Thyroid gland (tissue), 4 donors: ENCODE measurements around the gene SEC22A. TPM values are rescaled to one million over a fixed set of nuclear protein-coding genes. Genes with fewer than 3 reads are reported as not detected.

Experiments used
- DNase-seq, 2 donors: peaks; one replicate each; pipeline ENCODE4 v3.0.0-alpha.2; 2019
- H3K27ac ChIP-seq, 3 donors: fragments of 200-600 bp; sonication (generic); 1 replicate in 2 of 3; 2 replicates in 1 of 3; pipeline ENCODE4 v1.5.1; 2016 to 2019; ENCODE audit warnings: mild to moderate bottlenecking in 1 of 3, moderate library complexity in 1 of 3
- H3K27me3 ChIP-seq: fragments of 200-600 bp; sonication (generic); one replicate; pipeline ENCODE4 v1.5.1; 2019
- H3K36me3 ChIP-seq, 2 donors: fragments of 200-600 bp; sonication (generic); one replicate each; pipeline ENCODE4 v1.5.1; 2016 to 2019
- H3K4me1 ChIP-seq, 2 donors: fragments of 200-600 bp; sonication (generic); one replicate each; pipeline ENCODE4 v1.5.1; 2017 to 2019
- H3K4me3 ChIP-seq, 3 donors: fragments of 200-600 bp; sonication (generic); replicated peaks in 1 of 3; 1 replicate in 2 of 3; 2 replicates in 1 of 3; pipeline ENCODE4 v1.5.1; 2016; ENCODE audit warnings: mild to moderate bottlenecking in 1 of 3
- H3K9me3 ChIP-seq: fragments of 200-600 bp; sonication (generic); one replicate; pipeline ENCODE4 v1.5.1; 2017
- CTCF ChIP-seq, 6 experiments: fragments of 200-600 bp in 3 of 6; fragments of 450-650 bp in 3 of 6; sonication (generic) in 3 of 6; IDR thresholded peaks; one replicate each; pipeline ENCODE4 v1.5.1; 2016 to 2019; ENCODE audit warnings: antibody characterized with exemption in 6 of 6, mild to moderate bottlenecking in 2 of 6, inconsistent platforms in 1 of 6, moderate library complexity in 1 of 6
- POLR2A ChIP-seq, 2 donors: fragments of 450-650 bp; IDR thresholded peaks; one replicate each; pipeline ENCODE4 v1.6.1; 2017; ENCODE audit warnings: antibody characterized with exemption in 2 of 2, mild to moderate bottlenecking in 2 of 2, moderate library complexity in 1 of 2
- WGBS, 2 donors: methylation state at CpG; one replicate each; pipeline ENCODE4 v1.1.5; 2017; 5-methylcytosine and 5-hydroxymethylcytosine counted together
- intact Hi-C: fragments of 100-400 bp; cut with DNase I; formaldehyde crosslinking; loops from one replicate; pipeline ENCODE4 v1.15.1; 2023
- total RNA-seq, 4 donors: library from RNA; depleted of rRNA; stranded (reverse); fragments of >200 nt; gene quantifications; one replicate each; pipeline ENCODE4 v1.2.3, GENCODE V29; 2016

The SEC22A gene
- total RNA-seq, 4 donors from 2014 or later: 22.4 to 45.2 (median 33.6) TPM

- Histone ChIP-seq H3K9me3 (no peaks in the 10 kb centered on the region), H3K4me3 (no peak overlapping the region), H3K27me3 (no peaks in the 10 kb centered on the region), H3K27ac (no peak overlapping the region), H3K36me3 (peaks cover 7 to 13% of the 10 kb centered on the region in 2 donors), H3K4me1 (no peaks in the 10 kb centered on the region)
- WGBS, 2 donors: 98% methylated on average over 2 of the region's 2 CpGs
- intact Hi-C loops: no loop called here
- TF ChIP-seq POLR2A (IDR thresholded peaks at IDR 0.05) (no peak), CTCF (IDR thresholded peaks at IDR 0.05) (no peak)
- no peak for DNase-seq
These were observed 34.1 kb upstream of the SEC22A start for GRCh38 chr3:123167686-123168085.

- Histone ChIP-seq H3K27me3 (no peaks in the 10 kb centered on the region), H3K27ac (no peak overlapping the region), H3K4me1 (no peaks in the 10 kb centered on the region), H3K36me3 (peaks cover 6 to 13% of the 10 kb centered on the region in 2 donors), H3K4me3 (no peak overlapping the region), H3K9me3 (no peaks in the 10 kb centered on the region)
- TF ChIP-seq CTCF (IDR thresholded peaks at IDR 0.05) (no peak), POLR2A (IDR thresholded peaks at IDR 0.05) (no peak)
- DNase-seq: no peak
- intact Hi-C loops: no loop called here
These were observed 33.6 kb upstream of the SEC22A start for GRCh38 chr3:123168122-123168521.

GRCh38 chr3:123168605-123169004 is 33.1 kb upstream of the SEC22A start:
- Histone ChIP-seq H3K9me3 (no peaks in the 10 kb centered on the region), H3K36me3 (peaks cover 6 to 13% of the 10 kb centered on the region in 2 donors), H3K4me3 (no peak overlapping the region), H3K27me3 (no peaks in the 10 kb centered on the region), H3K27ac (no peak overlapping the region), H3K4me1 (no peaks in the 10 kb centered on the region)
- DNase-seq: no peak
- 87 to 92% methylated on average over 2 of the region's 2 CpGs for WGBS, 2 donors
- intact Hi-C loops: no loop called here
- TF ChIP-seq POLR2A (IDR thresholded peaks at IDR 0.05) (no peak), CTCF (IDR thresholded peaks at IDR 0.05) (no peak)

- Histone ChIP-seq H3K9me3 (no peaks in the 10 kb centered on the region), H3K36me3 (peaks cover 5 to 8% of the 10 kb centered on the region in 2 donors), H3K4me3 (no peak overlapping the region), H3K27ac (no peak overlapping the region), H3K27me3 (no peaks in the 10 kb centered on the region), H3K4me1 (no peaks in the 10 kb centered on the region)
- TF ChIP-seq CTCF (IDR thresholded peaks at IDR 0.05) (no peak), POLR2A (IDR thresholded peaks at IDR 0.05) (no peak)
- no peak for DNase-seq
- intact Hi-C loops: no loop called here
- WGBS, 2 donors: 64 to 67% methylated on average over 5 of the region's 5 CpGs
These were observed 32.2 kb upstream of the SEC22A start for GRCh38 chr3:123169492-123169929.

- TF ChIP-seq POLR2A (IDR thresholded peaks at IDR 0.05): no peak
- no peak for TF ChIP-seq CTCF (IDR thresholded peaks at IDR 0.05)
- DNase-seq: no peak
- Histone ChIP-seq H3K4me3 (no peak overlapping the region), H3K4me1 (no peaks in the 10 kb centered on the region), H3K9me3 (no peaks in the 10 kb centered on the region), H3K36me3 (peaks cover under 1 to 4% of the 10 kb centered on the region in 2 donors), H3K27me3 (no peaks in the 10 kb centered on the region), H3K27ac (no peak overlapping the region)
- intact Hi-C loops: no loop called here
- 52 to 96% methylated on average over 2 of the region's 2 CpGs for WGBS, 2 donors
These were observed 31.8 kb upstream of the SEC22A start for GRCh38 chr3:123169930-123170329.
